HFFc6 (cell line): ENCODE measurements around the gene LAIR1. TPM values are rescaled to one million over a fixed set of nuclear protein-coding genes. Genes with fewer than 3 reads are reported as not detected.

Source experiments
- DNase-seq: peaks from one replicate; pipeline ENCODE4 v3.0.0-alpha.2; 2018
- H3K27ac Mint-ChIP-seq: 2 replicates; pipeline ENCODE4 v1.8.0; 2020; ENCODE audit warnings: mild to moderate bottlenecking, mixed read lengths
- H3K27me3 Mint-ChIP-seq: 2 replicates; pipeline ENCODE4 v1.8.0; 2021; ENCODE audit warnings: mild to moderate bottlenecking, moderate library complexity, mixed read lengths; ENCODE audit not compliant: insufficient read depth
- H3K36me3 Mint-ChIP-seq: 2 replicates; pipeline ENCODE4 v1.8.0; 2021; ENCODE audit warnings: low read depth, mixed read lengths
- H3K4me1 Mint-ChIP-seq: 2 replicates; pipeline ENCODE4 v1.8.0; 2020; ENCODE audit warnings: low read depth, mixed read lengths
- H3K4me3 Mint-ChIP-seq: 2 replicates; pipeline ENCODE4 v1.8.0; 2020; ENCODE audit warnings: mild to moderate bottlenecking, moderate library complexity, mixed read lengths
- H3K9me3 Mint-ChIP-seq: 2 replicates; pipeline ENCODE4 v1.8.0; 2020; ENCODE audit warnings: mild to moderate bottlenecking, mixed read lengths
- CTCF ChIP-seq: fragments of 200-600 bp; sonication (generic); IDR thresholded peaks from 2 replicates; pipeline ENCODE4 v1.5.0; 2021; ENCODE audit warnings: antibody characterized with exemption, mild to moderate bottlenecking
- long read RNA-seq: library from polyadenylated mRNA; unstranded; transcript quantifications from one replicate; pipeline ENCODE4 v2.0.0, GENCODE V29; 2019
- total RNA-seq, 6 experiments: library from RNA; stranded (reverse); fragmentation: NEBNext Ultra II Directional; extraction: Animal tissue kit (Norgen Biotek cat#: 25700); gene quantifications; 2 replicates in 1 of 6; 3 replicates in 5 of 6; pipeline ENCODE4 v1.2.3, GENCODE V29; 2021

The LAIR1 gene
- not detected for total RNA-seq
- long read RNA-seq, result 0 reads

GRCh38 chr19:54364775-54365257 is at the start of gene LAIR1:
TSS of gene LAIR1 (minus strand) at chr19:54364931. CDS start at chr19:54364804, 127 bp downstream.
- Mint-ChIP-seq H3K36me3 (no peaks in the 10 kb centered on the region), H3K27me3 (peaks cover 10% of the 10 kb centered on the region), H3K9me3 (no peaks in the 10 kb centered on the region), H3K4me1 (no peaks in the 10 kb centered on the region), H3K4me3 (no peak within 1 kb of the TSS), H3K27ac (no peak within 1 kb of the TSS)
- TF ChIP-seq CTCF, result no peak
- no peak for DNase-seq

GRCh38 chr19:54414156-54414555 is 49.4 kb upstream of the LAIR1 start:
- Mint-ChIP-seq H3K36me3 (peaks cover 9% of the 10 kb centered on the region; the same call in 1 of the 2 replicates), H3K4me3 (no peak overlapping the region), H3K4me1 (peaks cover 5% of the 10 kb centered on the region; the same call in 1 of the 2 replicates), H3K27me3 (peaks cover 7% of the 10 kb centered on the region), H3K27ac (no peak overlapping the region), H3K9me3 (peaks cover 34% of the 10 kb centered on the region)
- TF ChIP-seq CTCF, result no peak
- DNase-seq, result no peak

- H3K36me3 Mint-ChIP-seq, result peaks cover 12% of the 10 kb centered on the region; the same call in 1 of the 2 replicates
- H3K9me3 Mint-ChIP-seq, result peaks cover 47% of the 10 kb centered on the region
- no peak for DNase-seq
- no peak overlapping the region for H3K4me3 Mint-ChIP-seq
- H3K4me1 Mint-ChIP-seq, result no peaks in the 10 kb centered on the region
- H3K27me3 Mint-ChIP-seq, result peaks cover 5% of the 10 kb centered on the region
- TF ChIP-seq CTCF, result no peak
- H3K27ac Mint-ChIP-seq, result no peak overlapping the region
Observed at GRCh38 chr19:54412877-54413276, 48.1 kb upstream of the LAIR1 start.

- Mint-ChIP-seq H3K36me3 (peaks cover 11% of the 10 kb centered on the region; the same call in 1 of the 2 replicates), H3K27me3 (peaks cover 2% of the 10 kb centered on the region), H3K4me1 (no peaks in the 10 kb centered on the region), H3K4me3 (no peak overlapping the region), H3K27ac (no peak overlapping the region), H3K9me3 (peaks cover 56% of the 10 kb centered on the region)
- no peak for TF ChIP-seq CTCF
- no peak for DNase-seq
Observed at GRCh38 chr19:54411033-54411432, 46.3 kb upstream of the LAIR1 start.

GRCh38 chr19:54408456-54409026 is 43.8 kb upstream of the LAIR1 start:
- peaks cover 46% of the 10 kb centered on the region for H3K9me3 Mint-ChIP-seq
- peaks cover 3% of the 10 kb centered on the region for H3K27me3 Mint-ChIP-seq
- no peak for DNase-seq
- H3K36me3 Mint-ChIP-seq, result peaks cover 6% of the 10 kb centered on the region; the same call in 1 of the 2 replicates
- H3K4me1 Mint-ChIP-seq, result no peaks in the 10 kb centered on the region
- no peak for TF ChIP-seq CTCF
- no peak overlapping the region for H3K27ac Mint-ChIP-seq
- H3K4me3 Mint-ChIP-seq, result no peak overlapping the region; the same call in 1 of the 2 replicates
